Calu3 (cell line): ENCODE data around the gene USP10. TPM values are rescaled to one million over a fixed set of nuclear protein-coding genes. Genes with fewer than 3 reads are reported as not detected.

Experiments used
- BruUV-seq: library from RNA; stranded (reverse); fragments of 400-500 nt; replicated peaks from 2 replicates; lab custom pipeline; 2021; lab: Mats Ljungman, UMichigan
- CTCF ChIA-PET: fragments of 300-600 bp; sonication (Branson Sonifier 250); formaldehyde crosslinking; loops from one replicate; lab custom pipeline; 2022; ENCODE audit warnings: antibody characterized with exemption; lab: Charles Lee
- DNase-seq: peaks from one replicate; pipeline ENCODE4 v3.0.0; 2022
- H3K27ac Mint-ChIP-seq: one replicate; pipeline ENCODE4 v1.8.0; 2022; ENCODE audit warnings: mixed read lengths; ENCODE audit not compliant: unreplicated experiment
- H3K27me3 Mint-ChIP-seq: one replicate; pipeline ENCODE4 v1.8.0; 2022; ENCODE audit warnings: mixed read lengths; ENCODE audit not compliant: unreplicated experiment
- H3K36me3 Mint-ChIP-seq: one replicate; pipeline ENCODE4 v1.8.0; 2022; ENCODE audit warnings: mild to moderate bottlenecking, moderate library complexity, mixed read lengths; ENCODE audit not compliant: insufficient read depth, unreplicated experiment
- H3K4me1 Mint-ChIP-seq: one replicate; pipeline ENCODE4 v1.8.0; 2022; ENCODE audit warnings: mild to moderate bottlenecking, low read depth, mixed read lengths; ENCODE audit not compliant: unreplicated experiment
- H3K4me3 Mint-ChIP-seq: one replicate; pipeline ENCODE4 v1.8.0; 2022; ENCODE audit warnings: mild to moderate bottlenecking, low read depth, moderate library complexity, mixed read lengths; ENCODE audit not compliant: unreplicated experiment
- H3K9me3 Mint-ChIP-seq: one replicate; pipeline ENCODE4 v1.8.0; 2022; ENCODE audit warnings: low read depth, mixed read lengths; ENCODE audit not compliant: unreplicated experiment
- CTCF ChIP-seq: fragments of 200-600 bp; IDR thresholded peaks from one replicate; pipeline ENCODE4 v1.8.0; 2022; ENCODE audit warnings: antibody characterized with exemption; ENCODE audit not compliant: unreplicated experiment
- intact Hi-C: fragments of 100-400 bp; cut with micrococcal nuclease; formaldehyde crosslinking; loops from one replicate; pipeline ENCODE4 v1.10.0; 2022; ENCODE audit not compliant: unreplicated experiment
- total RNA-seq: library from RNA; stranded (reverse); gene quantifications from 2 replicates; pipeline ENCODE4 v1.2.3, GENCODE V29; 2022

Gene USP10
- total RNA-seq, 1 experiment from 2014 or later, result 141 TPM

- H3K4me1 Mint-ChIP-seq, result peaks cover 64% of the 10 kb centered on the region
- no peak for DNase-seq
- no peak for TF ChIP-seq CTCF
- no peaks in the 10 kb centered on the region for H3K27me3 Mint-ChIP-seq
- intact Hi-C loops, result no loop called here
- BruUV-seq, result no TSS peak
- peaks cover 11% of the 10 kb centered on the region for H3K36me3 Mint-ChIP-seq
- H3K9me3 Mint-ChIP-seq, result no peaks in the 10 kb centered on the region
- H3K4me3 Mint-ChIP-seq, result no peak overlapping the region
- CTCF ChIA-PET, result interaction anchor here (0.9 to 1.8 kb wide), 2 partner anchors 11 to 12 kb away, joined by 5 to 9 read pairs; no protein-coding TSS in a partner anchor
- peak overlapping the region; percentile 10 for H3K27ac Mint-ChIP-seq
Measured at GRCh38 chr16:84714028-84714427, 14.2 kb downstream of the USP10 start.

GRCh38 chr16:84715424-84715823 lies 15.6 kb downstream of the USP10 start:
- CTCF ChIA-PET, result interaction anchor here (1.2 kb wide), 1 partner anchor 14 kb away, joined by 4 read pairs; no protein-coding TSS in a partner anchor
- intact Hi-C loops, result no loop called here
- peaks cover 51% of the 10 kb centered on the region for H3K4me1 Mint-ChIP-seq
- TF ChIP-seq CTCF, result no peak
- H3K36me3 Mint-ChIP-seq, result peaks cover 17% of the 10 kb centered on the region
- H3K4me3 Mint-ChIP-seq, result no peak overlapping the region
- no peaks in the 10 kb centered on the region for H3K27me3 Mint-ChIP-seq
- H3K27ac Mint-ChIP-seq, result no peak overlapping the region
- no peaks in the 10 kb centered on the region for H3K9me3 Mint-ChIP-seq
- DNase-seq, result no peak
- no TSS peak for BruUV-seq

GRCh38 chr16:84715854-84716253 lies 16.1 kb downstream of the USP10 start:
- Mint-ChIP-seq H3K9me3 (no peaks in the 10 kb centered on the region), H3K4me1 (peaks cover 51% of the 10 kb centered on the region), H3K36me3 (peaks cover 21% of the 10 kb centered on the region), H3K27ac (no peak overlapping the region), H3K27me3 (no peaks in the 10 kb centered on the region), H3K4me3 (no peak overlapping the region)
- no peak for TF ChIP-seq CTCF
- BruUV-seq, result no TSS peak
- no peak for DNase-seq
- CTCF ChIA-PET, result interaction anchor here (0.5 to 1.2 kb wide), 2 partner anchors 13 to 366 kb away, joined by 3 to 4 read pairs; no protein-coding TSS in a partner anchor
- intact Hi-C loops, result no loop called here

- intact Hi-C loops, result no loop called here
- Mint-ChIP-seq H3K9me3 (no peaks in the 10 kb centered on the region), H3K4me3 (no peak overlapping the region), H3K4me1 (peaks cover 48% of the 10 kb centered on the region), H3K27me3 (no peaks in the 10 kb centered on the region), H3K27ac (no peak overlapping the region), H3K36me3 (peaks cover 25% of the 10 kb centered on the region)
- CTCF ChIA-PET, result no interaction called here
- no TSS peak for BruUV-seq
- no peak for DNase-seq
- TF ChIP-seq CTCF, result no peak
Measured at GRCh38 chr16:84716740-84717139, 16.9 kb downstream of the USP10 start.
